Lower lobe of right lung (tissue), 2 donors: Measurements from ENCODE around the gene ARPC1B. TPM values are rescaled to one million over a fixed set of nuclear protein-coding genes. Genes with fewer than 3 reads are reported as not detected.
A peak's percentile ranks its signal among the peaks of the same experiment; 100 is the strongest.

Experiments used
- ATAC-seq, 2 donors: fragments of 200-7000 bp; cut with Tn5 transposase; one replicate each; pipeline ENCODE4 v1.9.1; 2020 to 2022; ENCODE audit warnings: mild to moderate bottlenecking in 2 of 2, moderate library complexity in 2 of 2
- DNase-seq: peaks from one replicate; pipeline ENCODE4 v3.0.0-alpha.2; 2020
- H3K27ac ChIP-seq: fragments of 200-600 bp; one replicate; pipeline ENCODE4 v1.8.0; 2022
- H3K27me3 ChIP-seq: fragments of 200-600 bp; one replicate; pipeline ENCODE4 v1.8.0; 2022; ENCODE audit warnings: low read depth
- H3K36me3 ChIP-seq: fragments of 200-600 bp; one replicate; pipeline ENCODE4 v1.8.0; 2022; ENCODE audit warnings: mild to moderate bottlenecking
- H3K4me1 ChIP-seq: fragments of 200-600 bp; one replicate; pipeline ENCODE4 v1.8.0; 2022
- H3K4me3 ChIP-seq: fragments of 200-600 bp; one replicate; pipeline ENCODE4 v1.8.0; 2022; ENCODE audit warnings: mild to moderate bottlenecking
- H3K9me3 ChIP-seq: fragments of 200-600 bp; one replicate; pipeline ENCODE4 v1.8.0; 2022
- CTCF ChIP-seq: fragments of 200-600 bp; IDR thresholded peaks from one replicate; pipeline ENCODE4 v1.8.0; 2022; ENCODE audit warnings: antibody characterized with exemption, mild to moderate bottlenecking
- intact Hi-C: fragments of 100-400 bp; cut with DNase I; formaldehyde crosslinking; loops from one replicate; pipeline ENCODE4 v1.11.0; 2022
- total RNA-seq: library from RNA; stranded (reverse); fragmentation: NEBNext Ultra II Directional; extraction: Animal tissue kit (Norgen Biotek cat#: 25700); gene quantifications from one replicate; pipeline ENCODE4 v1.2.1, GENCODE V29; 2021
- donor health status: DM: no; HTN: yes; CAD: no; lungs with severe emphysema.

ARPC1B gene
- total RNA-seq, 1 donor from 2014 or later = 236 TPM

GRCh38 chr7:99395616-99396327, 21.2 kb downstream of the ARPC1B start:
- DNase-seq (no peak), ATAC-seq (no peak)
- Histone ChIP-seq H3K27me3 (no peaks in the 10 kb centered on the region), H3K9me3 (no peaks in the 10 kb centered on the region), H3K27ac (no peak overlapping the region), H3K4me1 (peaks cover 37% of the 10 kb centered on the region), H3K4me3 (no peak overlapping the region), H3K36me3 (peaks cover 87% of the 10 kb centered on the region)
- intact Hi-C loops = no loop called here
- no peak for TF ChIP-seq CTCF

- ATAC-seq (no peak), DNase-seq (no peak)
- no peak overlapping the region for H3K27ac ChIP-seq
- intact Hi-C loops = no loop called here
- no peaks in the 10 kb centered on the region for H3K9me3 ChIP-seq
- H3K4me1 ChIP-seq = peaks cover 37% of the 10 kb centered on the region
- no peaks in the 10 kb centered on the region for H3K27me3 ChIP-seq
- H3K4me3 ChIP-seq = no peak overlapping the region
- H3K36me3 ChIP-seq = peaks cover 87% of the 10 kb centered on the region
- no peak for TF ChIP-seq CTCF
These were observed 22.1 kb downstream of the ARPC1B start for GRCh38 chr7:99396418-99397296.

GRCh38 chr7:99397297-99397983, 22.9 kb downstream of the ARPC1B start:
- DNase-seq = no peak
- no peak for TF ChIP-seq CTCF
- Histone ChIP-seq H3K36me3 (peaks cover 87% of the 10 kb centered on the region), H3K4me1 (peaks cover 31% of the 10 kb centered on the region), H3K27ac (no peak overlapping the region), H3K4me3 (no peak overlapping the region), H3K9me3 (no peaks in the 10 kb centered on the region), H3K27me3 (no peaks in the 10 kb centered on the region)
- ATAC-seq = no peak
- intact Hi-C loops = no loop called here

GRCh38 chr7:99398891-99399445, 24.4 kb downstream of the ARPC1B start:
- Histone ChIP-seq H3K4me1 (peaks cover 16% of the 10 kb centered on the region), H3K27me3 (no peaks in the 10 kb centered on the region), H3K27ac (no peak overlapping the region), H3K36me3 (peaks cover 97% of the 10 kb centered on the region), H3K4me3 (no peak overlapping the region), H3K9me3 (no peaks in the 10 kb centered on the region)
- peak in 1 of 2 donors; percentile 3 for ATAC-seq
- intact Hi-C loops = no loop called here
- TF ChIP-seq CTCF = no peak
- no peak for DNase-seq

- intact Hi-C loops = no loop called here
- Histone ChIP-seq H3K27ac (no peak overlapping the region), H3K4me3 (no peak overlapping the region), H3K4me1 (peaks cover 16% of the 10 kb centered on the region), H3K36me3 (peaks cover 97% of the 10 kb centered on the region), H3K9me3 (no peaks in the 10 kb centered on the region), H3K27me3 (no peaks in the 10 kb centered on the region)
- peak; percentile 73 to 81 for ATAC-seq
- TF ChIP-seq CTCF = no peak
- peak; percentile 69 for DNase-seq
These were observed 25.1 kb downstream of the ARPC1B start for GRCh38 chr7:99399597-99399996.
